GM12873 (cell line): Measurements from ENCODE around the gene FHAD1.

Experiments used
- TF ChIP-seq, protein P1 (sequence below): IDR thresholded peaks from 2 replicates; pipeline ENCODE4 v1.5.1; 2012; ENCODE audit warnings: low read depth, mild to moderate bottlenecking, moderate library complexity, low read length, control low read depth; ENCODE audit not compliant: insufficient read depth; ENCODE audit errors: missing control alignments

The FHAD1 gene

DNA sequence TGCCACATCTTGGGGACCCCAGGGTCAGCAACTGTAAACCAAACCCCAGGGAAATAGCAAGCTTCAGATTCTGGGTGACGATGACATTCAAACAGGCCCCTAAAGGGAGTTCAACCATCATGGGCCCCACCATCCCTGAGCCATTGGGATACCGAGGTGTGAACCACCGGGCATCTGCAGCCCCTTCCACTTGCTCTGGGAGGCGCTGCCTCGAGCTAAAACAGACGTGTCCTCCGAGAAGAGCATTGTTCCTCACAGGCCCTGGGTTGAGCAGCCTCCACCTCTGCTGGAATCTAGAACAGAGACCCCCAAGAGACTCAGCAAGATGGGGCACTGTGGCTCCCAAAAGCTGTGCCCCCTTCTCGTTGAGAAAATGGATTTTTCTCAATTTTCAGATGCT, 143.6 kb downstream of the FHAD1 start:
- TF ChIP-seq, protein P1, sequence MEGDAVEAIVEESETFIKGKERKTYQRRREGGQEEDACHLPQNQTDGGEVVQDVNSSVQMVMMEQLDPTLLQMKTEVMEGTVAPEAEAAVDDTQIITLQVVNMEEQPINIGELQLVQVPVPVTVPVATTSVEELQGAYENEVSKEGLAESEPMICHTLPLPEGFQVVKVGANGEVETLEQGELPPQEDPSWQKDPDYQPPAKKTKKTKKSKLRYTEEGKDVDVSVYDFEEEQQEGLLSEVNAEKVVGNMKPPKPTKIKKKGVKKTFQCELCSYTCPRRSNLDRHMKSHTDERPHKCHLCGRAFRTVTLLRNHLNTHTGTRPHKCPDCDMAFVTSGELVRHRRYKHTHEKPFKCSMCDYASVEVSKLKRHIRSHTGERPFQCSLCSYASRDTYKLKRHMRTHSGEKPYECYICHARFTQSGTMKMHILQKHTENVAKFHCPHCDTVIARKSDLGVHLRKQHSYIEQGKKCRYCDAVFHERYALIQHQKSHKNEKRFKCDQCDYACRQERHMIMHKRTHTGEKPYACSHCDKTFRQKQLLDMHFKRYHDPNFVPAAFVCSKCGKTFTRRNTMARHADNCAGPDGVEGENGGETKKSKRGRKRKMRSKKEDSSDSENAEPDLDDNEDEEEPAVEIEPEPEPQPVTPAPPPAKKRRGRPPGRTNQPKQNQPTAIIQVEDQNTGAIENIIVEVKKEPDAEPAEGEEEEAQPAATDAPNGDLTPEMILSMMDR: peak; percentile 19

DNA sequence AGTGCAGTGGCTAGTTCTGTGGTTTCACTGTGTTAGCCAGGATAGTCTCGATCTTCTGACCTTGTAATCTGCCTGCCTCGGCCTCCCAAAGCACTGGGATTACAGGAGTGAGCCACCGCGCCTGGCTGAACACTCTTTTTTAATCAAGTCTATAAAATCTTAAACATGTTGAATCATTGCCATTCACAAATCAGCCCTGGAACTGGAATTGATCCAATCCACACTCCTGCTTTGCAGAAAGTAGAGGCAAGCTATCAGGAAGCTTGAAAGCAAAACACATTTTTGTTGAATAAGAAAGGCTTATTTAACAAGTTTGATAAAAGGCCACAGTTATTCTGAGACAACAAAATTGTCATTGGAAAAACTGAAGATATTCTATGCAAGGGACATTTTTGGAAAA, 144.3 kb downstream of the FHAD1 start:
- TF ChIP-seq, protein P1: no peak

DNA sequence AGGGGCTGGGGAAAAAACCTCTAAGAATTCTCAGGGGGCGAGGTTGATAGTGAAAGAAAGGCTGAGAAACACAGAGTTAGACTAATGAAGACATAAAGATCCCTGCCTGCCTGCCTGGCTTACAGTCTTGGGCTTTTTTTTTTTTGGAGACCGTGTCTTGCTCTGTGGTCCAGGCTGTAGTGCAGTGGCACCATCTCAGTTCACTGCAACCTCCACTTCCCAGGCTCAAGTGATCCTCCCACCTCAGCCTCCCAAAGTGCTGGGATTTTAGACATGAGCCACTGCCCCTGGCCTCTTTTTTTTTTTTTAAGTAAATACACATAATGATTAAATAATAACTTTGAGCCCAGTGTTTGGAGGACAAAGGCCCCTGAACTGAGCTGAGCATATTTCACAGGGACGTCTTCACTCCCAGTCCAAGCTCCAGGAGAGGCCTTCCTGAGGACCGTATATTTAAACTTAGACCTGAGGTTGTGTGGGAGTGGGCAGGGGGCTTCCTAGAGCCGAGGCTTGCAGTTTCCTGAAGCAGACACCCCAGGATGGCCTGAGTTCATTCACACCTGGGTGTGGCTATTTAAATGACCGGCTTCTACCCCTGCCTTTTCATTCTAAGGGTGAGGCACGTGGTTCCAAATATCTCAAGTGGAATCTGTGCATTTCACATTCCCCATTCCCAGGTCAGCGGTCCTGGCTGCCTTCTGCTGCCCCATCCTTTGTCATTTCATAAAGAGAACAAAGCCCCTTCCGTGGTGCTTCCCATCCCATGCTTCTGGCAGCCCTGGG, 146.6 kb downstream of the FHAD1 start:
- TF ChIP-seq, protein P1: no peak

DNA sequence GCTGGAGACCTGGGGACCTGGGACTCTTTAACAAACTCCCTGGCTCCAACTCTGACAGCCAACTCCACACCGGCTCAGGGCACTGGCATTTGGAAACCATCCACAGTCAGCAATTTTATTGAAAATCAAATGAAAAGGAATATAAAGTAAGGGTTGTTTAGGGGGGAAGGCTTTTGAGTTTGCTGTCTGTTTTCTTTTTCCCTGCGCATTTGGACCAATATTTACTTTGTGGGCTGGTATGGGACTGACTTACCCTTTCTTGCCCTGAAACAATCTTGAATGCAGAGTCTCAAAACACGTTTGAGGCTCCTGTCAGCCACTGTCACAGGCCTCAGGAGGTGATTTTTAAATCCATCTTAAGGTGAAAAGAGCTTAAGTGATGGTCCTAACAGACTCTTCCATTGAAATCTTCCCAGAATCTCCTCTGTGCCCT, 147.3 kb downstream of the FHAD1 start:
- TF ChIP-seq, protein P1: no peak

DNA sequence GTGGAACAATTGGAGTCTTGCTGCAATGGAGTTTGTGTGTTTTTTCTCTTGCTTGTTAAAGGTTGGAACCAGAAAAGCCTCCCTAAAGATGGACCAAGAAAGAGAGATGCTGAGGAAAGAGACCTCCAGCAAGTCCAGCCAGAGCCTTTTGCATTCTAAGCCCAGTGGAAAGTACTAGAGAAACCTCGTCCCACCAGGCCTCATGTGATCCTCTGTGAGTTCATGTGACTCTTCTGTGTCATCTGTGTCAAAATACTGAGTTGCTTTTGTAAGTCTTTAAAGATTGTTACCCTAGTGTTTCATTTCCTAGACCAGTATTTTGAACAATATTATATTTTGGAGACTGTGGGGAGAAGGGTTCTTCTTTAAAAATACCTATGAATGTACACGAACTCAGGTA, 150.2 kb downstream of the FHAD1 start:
- TF ChIP-seq, protein P1: no peak

DNA sequence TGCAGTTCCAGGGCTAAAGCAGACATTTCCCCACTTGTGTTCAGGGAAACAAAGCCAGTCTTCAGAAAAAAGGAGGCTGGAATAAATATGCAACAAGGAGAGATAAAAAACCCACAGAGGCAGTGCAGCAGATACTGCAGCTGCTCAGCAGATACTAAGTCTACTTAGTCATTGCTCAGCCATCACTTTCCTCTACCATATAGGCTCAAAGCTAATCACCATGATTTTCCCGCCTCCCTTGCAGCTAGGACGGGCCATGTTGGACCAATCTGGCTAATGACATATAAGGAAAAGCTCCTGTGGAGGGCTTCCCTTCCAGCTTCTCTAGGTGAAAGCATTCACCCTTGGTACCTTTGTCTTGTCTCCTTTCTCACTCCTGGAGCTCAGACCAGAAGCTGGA, 152.7 kb downstream of the FHAD1 start:
- TF ChIP-seq, protein P1: no peak

DNA sequence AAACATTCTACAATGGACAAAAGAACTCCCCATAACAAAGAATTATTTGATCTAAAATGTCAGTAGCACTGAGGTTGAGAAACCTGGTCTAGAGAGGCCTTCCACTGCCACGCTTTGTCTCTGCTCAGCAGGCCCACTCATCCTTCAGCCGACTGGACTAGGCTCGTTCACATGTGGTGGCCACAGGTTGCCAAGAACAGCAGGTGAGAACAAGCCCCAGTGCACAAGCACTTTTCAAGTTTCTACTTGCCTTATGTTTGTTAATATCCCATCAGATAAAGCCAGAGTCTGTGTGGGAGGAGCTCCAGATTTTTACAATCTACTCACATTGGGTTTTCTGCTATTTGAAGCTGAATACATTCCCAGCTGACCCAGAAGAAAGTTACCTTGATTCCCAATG, 153.6 kb downstream of the FHAD1 start:
- TF ChIP-seq, protein P1: no peak
